C4-2B (cell line): ENCODE data around the gene ARRDC1.

Experiments
- ZFX ChIP-seq: fragments of 450-650 bp; IDR thresholded peaks from 2 replicates; pipeline ENCODE4 v1.6.1; 2017
- TF ChIP-seq, protein P1 (sequence below): fragments of 450-650 bp; conservative IDR thresholded peaks from 2 replicates; pipeline ENCODE4 v1.5.1; 2017; ENCODE audit warnings: mild to moderate bottlenecking

DNA sequence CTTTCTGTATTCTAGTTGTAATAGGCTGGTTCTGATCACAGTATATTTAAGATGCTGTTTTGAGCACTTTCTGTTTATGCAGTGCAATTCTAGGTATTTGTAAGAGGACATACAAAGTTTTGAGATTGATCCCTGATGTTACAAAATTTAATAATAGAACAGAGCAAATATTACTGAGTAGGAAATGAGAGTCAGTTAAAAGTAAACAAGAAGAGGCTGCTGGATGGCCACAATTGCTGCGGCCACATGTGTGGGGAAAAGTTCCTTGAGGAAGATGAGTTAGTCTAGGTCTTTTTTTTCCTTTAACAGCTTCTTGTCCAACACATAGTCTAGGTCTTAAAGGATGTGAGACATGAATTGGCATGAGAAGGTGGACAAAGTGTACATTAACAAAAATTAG, 24.6 kb downstream of the ARRDC1 start:
- TF ChIP-seq, protein P1, sequence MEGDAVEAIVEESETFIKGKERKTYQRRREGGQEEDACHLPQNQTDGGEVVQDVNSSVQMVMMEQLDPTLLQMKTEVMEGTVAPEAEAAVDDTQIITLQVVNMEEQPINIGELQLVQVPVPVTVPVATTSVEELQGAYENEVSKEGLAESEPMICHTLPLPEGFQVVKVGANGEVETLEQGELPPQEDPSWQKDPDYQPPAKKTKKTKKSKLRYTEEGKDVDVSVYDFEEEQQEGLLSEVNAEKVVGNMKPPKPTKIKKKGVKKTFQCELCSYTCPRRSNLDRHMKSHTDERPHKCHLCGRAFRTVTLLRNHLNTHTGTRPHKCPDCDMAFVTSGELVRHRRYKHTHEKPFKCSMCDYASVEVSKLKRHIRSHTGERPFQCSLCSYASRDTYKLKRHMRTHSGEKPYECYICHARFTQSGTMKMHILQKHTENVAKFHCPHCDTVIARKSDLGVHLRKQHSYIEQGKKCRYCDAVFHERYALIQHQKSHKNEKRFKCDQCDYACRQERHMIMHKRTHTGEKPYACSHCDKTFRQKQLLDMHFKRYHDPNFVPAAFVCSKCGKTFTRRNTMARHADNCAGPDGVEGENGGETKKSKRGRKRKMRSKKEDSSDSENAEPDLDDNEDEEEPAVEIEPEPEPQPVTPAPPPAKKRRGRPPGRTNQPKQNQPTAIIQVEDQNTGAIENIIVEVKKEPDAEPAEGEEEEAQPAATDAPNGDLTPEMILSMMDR = no peak
- no peak for TF ChIP-seq ZFX
